ENCODE results near the gene IARS1.
A peak's percentile ranks its signal among the peaks of the same experiment; 100 is the strongest.

Gene IARS1

DNA sequence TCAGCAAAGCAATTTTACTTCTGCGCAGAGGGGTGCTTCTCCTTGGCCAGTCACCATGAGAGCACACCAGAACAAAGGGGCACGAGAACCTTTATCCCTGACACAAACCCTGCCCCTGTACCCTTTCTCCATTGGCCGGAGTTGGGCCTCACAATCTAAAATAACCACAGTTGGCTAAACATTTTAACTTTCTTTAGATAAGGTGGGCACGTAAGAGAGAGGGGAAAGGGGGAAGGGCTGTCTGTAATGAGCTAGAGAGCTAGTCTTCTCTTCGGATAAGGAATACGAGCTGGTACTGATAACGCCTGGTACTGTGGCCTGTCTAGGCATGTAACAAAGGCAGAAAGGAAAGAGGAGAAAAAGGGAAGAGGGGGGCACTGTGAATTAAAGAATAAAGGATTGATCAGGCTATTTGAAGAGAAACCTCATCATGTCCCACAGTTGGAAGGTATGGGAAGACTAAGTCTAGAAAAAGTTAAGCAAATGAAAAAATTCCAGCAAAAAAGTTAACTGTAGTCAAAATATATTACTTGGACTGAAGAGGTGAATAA lies 1.8 kb upstream of the IARS1 start:
- no peak for DNase-seq (ENCODE audit: low read depth)

DNA sequence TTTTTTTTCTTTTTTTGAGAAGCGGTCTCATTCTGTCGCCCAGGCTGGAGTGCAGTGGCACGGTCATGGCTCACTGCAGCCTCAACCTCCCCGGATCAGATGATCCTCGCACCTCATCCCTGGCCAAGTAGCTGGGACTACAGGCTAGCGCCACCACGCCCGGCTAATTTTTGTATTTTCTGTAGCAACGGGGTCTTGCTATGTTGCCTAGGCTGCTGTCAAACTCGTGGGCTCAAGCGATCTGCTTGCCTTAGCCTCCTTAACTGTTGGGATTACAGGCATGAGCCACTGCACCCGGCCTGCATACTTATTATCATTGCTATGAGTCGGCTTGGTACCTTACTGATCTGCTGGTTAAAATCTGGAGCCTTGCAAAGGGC lies 790 bp upstream of the IARS1 start:
- DNase-seq (ENCODE audit: low read depth) = no peak

DNA sequence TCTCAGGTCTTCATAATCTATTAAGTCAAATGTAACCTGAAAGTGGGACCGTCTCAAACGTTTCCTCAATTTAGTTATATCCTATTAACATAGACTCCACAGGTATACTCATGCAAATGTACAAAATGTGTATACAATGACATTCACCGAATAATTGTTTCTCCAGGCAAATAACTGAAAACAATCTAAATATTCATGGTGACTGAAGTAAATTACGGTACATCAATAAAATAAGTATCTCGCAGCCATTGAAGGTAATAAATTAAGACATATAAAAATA lies 482 bp downstream of the IARS1 start:
- DNase-seq (ENCODE audit: low read depth) = no peak

DNA sequence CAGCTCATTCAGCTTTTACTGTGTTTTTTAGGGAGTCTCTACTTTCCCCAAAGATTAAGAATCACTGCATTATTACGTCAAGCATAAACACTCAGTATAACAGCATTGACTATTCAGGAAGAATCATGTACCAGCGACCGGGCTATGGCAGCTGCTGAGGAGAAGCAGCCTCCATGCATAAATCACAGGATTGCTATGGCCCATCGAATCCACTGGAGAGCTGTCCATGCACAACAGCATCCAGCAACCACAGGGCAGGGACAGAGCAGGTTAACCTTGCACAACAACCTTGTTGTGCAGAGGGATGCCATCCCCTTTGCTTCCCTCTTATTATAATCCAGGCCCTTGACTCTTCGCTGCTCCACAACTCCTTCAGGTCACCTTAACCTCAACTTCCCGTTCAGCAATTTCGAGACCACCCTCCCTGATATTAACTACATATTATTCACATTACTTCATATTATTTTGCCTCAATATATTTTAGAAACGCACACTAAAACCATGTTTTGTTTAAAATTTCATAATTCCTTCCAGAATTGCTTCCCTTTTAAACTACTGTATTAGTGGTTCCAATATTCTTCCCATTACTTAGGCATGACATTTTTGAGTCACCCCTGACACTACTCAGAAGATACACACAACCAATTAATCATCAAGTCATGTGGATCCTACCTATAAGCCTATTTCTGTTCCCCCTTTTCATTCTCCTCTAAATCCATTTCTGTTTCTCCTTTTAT lies 991 bp downstream of the IARS1 start:
- DNase-seq (ENCODE audit: low read depth) = no peak

DNA sequence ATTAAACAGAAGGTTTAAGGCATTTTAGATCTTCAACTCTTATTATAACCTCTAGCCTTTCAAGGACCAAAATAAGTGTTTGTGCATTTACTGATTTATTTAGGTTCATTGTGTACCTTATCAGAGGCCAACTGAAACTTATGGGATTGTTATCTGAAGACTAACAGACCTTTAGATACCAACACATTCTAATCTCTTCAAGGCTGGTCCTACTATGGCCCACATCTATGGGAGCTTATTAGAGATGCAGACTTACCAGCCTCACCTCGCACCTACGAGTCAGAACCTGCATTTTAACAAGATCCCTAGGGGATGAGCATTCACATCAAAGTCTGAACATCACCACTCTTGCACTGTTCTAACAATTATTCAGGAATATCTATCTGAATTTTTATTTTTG lies 1.9 kb downstream of the IARS1 start:
- no peak for DNase-seq (ENCODE audit: low read depth)

DNA sequence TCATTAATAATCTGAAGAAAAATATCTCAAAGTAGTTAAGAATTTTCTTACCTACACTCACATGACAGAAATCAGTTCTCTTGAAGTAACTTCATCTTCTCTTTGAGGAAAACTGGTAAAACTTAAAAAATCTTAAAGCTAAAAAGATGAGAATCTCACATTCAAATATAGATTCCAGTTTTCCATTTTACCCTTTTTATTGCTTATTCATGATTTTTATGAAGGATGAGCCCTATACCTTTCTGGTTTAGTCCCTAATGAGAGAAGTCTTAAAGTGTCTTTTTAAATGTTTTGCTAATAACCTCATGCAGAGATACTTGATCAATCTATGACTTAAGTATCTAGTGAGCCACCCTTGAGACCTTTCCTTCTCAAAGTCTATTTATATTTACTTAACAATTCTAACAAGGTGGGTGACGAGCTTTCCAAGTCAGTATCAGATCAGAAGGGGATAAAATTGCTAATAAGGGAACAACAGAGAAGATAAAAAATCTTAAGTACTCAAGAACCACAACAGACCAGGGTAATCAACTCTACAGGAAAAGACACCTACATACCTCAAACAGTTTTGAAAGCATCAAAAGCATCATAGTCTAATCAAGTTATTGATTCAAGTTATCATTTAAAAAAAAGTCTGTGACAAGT lies 2.6 kb downstream of the IARS1 start:
- no peak for DNase-seq (ENCODE audit: low read depth)

DNA sequence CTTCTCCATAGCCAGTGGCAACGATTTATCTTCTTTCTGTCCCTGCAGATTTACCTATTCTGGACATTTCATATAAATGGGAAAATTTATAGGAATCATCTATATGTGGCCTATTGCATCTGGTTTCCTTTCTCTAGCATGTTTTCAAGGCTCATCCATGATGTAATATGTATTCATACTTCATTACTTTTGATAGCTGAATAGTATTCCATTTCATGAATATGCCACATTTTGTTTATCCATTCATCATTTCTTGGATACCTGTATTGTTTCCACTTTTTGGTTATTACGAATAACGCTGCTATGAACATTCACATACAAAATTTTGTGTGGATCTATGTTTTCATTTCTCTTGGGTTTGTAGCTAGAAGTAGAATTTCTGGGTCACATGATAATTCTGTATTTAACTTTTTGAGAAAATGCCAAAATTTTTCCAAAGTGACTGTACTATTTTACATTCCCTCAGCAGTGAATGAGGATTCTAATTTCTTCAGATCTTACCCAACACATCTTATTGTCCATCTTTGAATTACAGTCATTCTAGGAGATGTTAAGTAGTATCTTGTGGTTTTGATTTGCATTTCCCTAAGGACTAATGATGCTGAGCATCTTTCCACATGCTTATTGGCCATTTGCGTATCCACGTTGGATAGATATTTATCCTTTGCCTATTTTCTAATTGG lies 3.6 kb downstream of the IARS1 start:
- no peak for DNase-seq (ENCODE audit: low read depth)

DNA sequence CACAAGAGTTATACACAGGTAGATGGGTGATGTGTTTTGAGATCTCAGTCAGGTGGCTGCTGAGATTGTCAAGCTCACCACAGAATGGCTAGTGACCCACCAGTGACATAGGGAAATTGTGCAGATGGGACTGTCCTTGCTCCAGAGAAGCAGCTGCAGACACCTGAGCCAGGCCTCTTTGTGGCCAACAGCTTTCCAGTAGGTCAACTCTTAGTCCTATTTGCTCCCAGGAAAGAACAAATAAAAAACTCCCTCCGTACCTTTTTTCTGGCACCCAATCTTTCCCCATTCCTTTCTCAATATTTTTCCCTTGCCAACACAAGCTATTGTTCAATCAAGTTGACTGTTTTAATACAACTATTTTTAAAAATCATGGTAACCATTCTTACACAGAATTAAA lies 14.2 kb downstream of the IARS1 start:
- no peak for DNase-seq (ENCODE audit: low read depth)

DNA sequence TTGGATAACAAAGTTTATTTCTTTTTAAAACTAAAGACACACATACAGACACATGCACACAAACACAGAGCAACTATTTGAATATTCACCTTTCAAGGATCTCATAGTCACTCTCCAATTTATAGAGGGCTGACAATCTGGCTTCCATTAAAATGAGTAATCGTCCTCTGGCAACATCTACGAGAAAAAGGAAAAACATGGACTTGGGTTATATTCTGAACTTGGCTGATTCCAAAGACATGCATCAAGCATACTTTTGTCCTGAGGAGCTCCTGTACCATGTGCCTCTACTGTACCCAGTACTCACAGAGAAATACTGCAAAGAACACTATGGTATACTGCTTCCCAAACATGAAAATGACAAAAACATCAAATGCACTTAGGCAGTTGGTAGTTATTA lies 15.4 kb downstream of the IARS1 start:
- DNase-seq (ENCODE audit: low read depth) = peak; percentile 27

DNA sequence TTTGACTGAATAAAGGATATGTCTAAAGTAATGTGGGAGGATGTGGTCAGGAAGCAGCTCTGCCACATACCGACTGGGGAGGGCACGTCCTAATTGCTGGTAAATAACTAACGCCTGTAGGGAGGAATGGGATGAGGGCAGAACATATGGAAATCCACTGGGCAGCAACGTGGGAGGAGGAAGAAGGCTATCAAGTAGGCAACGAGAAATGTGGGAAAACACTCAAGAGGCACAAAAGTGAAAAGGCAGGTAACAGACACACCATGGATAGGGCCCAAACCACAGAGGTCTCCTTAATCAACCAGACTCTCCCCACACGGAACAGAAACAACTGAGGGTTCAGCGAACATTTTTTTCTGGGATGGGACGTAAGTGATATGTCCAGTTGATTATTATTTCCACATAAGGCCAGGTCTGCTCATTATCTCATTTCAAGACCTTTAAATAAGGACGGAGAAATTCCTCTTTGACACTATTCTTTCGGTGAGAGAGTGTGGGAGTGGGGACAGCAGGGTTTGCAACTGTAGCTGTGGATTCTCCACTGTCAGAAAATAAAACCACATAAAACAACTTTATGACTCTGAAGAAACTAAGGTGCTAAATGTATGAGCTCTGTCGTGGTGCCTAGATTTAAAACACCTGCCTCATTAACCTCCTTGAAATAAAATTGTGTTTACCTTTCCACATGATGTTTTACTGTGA lies 17.0 kb downstream of the IARS1 start:
- DNase-seq (ENCODE audit: low read depth) = no peak

DNA sequence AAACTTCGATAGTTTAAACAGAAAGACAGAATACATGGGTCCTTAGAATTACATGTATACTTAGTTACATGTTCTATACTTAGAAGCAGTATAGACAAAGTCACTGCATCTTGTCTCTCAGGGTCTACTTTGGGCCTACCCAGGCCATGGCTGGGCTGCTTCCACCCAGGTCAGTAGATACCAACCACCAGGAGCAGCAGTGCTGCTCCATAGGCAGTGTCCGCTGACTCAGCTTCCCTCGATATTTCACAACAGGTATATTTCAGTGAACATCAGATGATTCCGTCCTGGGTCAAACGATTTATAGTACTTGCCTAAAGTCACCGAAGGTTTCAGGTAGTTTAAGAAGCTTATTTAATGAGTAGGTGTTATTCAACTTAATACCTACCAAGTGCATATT lies 18.0 kb downstream of the IARS1 start:
- DNase-seq (ENCODE audit: low read depth) = no peak

DNA sequence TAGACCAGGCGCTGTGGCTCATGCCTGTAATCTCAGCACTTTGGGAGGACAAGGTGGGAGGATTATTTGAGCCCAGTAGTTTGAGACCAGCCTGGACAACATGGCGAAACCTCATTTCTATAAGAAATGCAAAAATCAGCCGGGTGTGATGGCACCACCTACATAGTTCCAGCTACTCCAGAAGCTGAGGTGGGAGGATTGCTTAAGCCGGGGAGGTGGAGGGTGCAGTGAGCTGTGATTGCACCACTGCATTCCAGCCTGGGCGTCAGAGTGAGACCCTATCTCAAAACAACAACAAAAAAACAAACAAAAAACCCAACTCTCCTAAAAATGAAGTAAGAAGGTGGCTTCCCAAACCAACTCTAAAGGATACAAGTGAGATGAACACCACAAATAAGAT lies 23.0 kb downstream of the IARS1 start:
- DNase-seq (ENCODE audit: low read depth) = no peak

DNA sequence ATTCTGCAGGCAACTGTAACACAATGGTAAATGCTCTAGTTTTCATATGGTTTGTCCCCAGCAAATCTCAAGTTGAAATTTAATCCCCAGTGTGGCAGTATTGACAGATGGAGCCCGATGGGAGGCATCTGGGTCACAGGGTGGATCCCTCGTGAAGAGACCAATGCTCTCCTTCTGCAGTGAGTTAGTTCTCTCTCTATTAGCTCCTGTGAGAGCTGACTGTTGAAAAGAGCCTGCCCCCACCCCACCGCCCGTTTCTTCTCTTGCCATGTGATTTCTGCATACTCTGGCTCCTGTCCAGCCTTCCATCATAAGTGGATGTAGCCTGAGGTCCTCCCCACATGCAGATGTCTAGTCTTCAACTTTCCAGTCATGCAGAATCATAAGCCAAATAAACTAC lies 27.0 kb downstream of the IARS1 start:
- no peak for DNase-seq (ENCODE audit: low read depth)

DNA sequence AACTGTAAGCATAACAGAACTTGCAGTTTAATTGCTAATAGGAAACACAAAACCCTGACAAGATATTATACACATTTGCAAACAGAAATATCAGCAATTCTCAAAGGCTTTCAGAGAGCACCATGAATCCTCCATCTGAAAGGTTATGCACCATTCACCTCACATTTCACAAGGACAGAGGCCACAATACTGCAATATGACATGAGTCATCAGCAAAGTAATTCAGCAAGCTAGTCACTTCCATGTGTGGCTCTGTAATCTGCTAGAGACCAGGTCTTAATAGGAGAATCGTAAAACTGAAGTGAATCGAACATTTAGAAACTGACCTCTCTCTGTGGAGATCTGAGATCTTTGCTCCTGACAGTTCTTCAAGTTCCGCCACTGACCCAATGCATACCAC lies 28.3 kb downstream of the IARS1 start:
- no peak for DNase-seq (ENCODE audit: low read depth)

DNA sequence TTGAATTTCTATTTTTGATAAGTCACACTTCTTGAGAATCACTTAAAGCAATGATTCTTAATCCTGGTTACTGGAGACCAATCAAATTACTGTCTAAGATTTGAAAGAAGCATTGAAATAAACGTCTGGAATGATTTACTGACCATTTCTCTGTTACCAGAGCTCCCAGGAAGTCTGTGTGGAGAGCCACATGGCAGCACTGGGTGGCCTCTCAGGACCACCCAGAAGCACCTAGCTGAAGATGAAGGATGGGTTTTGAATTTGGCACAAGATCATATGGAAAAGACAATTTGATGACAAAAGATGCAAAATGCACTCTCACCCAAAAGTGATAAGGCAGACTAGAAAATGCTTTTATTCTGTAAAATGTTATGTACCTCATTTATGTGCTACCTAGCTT lies 30.4 kb downstream of the IARS1 start:
- no peak for DNase-seq (ENCODE audit: low read depth)

DNA sequence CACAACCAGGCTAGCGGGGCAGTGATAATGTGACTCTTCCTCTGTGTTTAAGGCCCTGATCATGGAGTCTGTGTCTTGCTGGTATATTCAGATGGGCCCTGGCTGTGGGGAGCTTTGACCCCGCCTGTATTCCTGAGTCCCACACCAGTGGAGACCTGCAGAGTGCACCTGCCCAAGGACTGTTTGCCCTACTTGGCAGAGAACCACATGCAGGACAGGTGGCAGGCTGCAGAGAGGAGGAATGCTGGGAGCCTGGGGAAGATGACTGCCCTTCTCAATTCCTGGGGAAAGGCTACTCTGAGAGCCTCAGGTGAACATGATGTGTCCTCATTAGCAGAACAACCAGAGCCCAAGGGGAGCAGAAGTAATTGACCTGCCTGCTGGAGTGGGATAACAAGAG lies 36.2 kb downstream of the IARS1 start:
- DNase-seq (ENCODE audit: low read depth) = no peak

DNA sequence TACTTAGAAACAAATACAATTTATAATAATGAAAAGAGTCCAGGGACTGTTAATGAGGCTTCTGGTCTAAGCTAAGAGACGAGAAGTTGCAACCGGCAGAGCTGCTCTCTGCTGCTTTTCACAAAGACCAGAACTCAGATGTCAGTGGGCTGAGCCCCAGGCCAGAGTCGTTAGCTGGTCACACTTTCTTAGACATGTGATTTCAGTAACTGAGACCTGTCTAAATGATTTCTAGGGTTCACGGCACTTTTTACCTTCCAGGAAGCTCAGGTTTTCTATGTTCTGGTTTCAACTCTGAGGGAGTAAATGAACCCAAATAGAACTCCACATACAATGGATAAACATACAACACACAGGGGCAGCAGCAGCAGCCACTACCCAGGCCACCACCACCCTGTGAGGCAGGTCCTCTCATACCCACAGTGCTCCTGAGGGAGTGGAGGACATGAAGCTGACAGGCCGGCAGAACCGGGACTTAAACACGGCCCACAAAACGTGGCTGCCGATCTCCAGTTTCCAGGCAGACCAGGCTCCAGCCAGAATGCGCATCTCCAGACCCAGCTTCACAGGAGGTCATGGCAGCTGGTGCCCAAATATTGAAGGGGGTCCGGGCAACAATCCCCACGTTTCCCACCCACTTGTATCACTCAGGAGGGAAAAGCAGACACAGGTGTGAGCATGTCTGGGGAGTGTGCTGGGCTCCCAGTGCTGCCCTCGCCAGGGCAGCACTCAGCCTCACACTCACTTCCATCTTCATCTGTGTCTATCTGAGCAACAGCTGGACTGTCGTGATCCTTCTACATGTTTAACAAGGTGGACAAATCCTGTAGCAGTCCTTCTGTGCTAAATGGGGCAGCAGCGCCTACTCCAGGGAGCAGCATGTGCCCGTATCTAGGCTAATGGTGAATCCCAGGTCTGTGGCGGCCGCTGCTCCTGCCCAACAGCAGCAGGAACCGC lies 38.8 kb downstream of the IARS1 start:
- DNase-seq (ENCODE audit: low read depth) = no peak

DNA sequence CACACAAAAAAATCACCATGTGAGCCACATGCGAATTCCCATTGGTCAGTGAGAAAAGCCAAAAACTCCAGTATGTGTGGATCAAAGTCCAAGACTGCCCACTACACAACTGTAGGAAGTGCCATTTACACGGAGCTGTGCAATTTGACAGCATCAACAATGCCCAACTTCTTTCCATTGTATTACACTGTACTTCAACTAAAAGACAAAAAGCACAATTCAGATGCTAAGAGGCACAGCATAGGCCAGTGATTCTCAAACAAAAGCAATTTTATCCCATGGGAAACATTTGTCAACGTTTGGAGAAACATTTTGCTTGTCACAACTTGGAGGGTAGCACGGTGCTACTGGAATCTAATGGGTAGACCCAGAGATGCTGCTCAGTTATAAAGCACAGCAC lies 39.8 kb downstream of the IARS1 start:
- DNase-seq (ENCODE audit: low read depth) = no peak

DNA sequence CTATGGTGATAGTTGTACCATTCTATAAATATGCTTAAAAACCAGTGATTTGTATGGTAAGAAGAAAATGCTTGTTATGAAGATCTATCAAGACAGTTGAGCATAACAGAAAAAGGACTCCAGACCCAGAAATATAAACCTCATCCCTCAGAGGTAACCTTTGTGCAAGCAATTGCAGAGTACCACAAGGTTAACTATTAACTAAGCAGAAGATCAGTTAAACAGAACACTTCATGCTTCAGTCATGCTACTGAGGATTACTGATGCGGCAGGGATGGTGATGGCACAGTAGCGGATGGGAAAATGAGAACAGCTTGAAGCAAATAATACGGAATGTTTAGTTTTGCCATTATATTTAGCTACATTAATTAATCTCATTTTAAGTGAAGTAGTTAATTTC lies 45.5 kb downstream of the IARS1 start:
- no peak for DNase-seq (ENCODE audit: low read depth)

DNA sequence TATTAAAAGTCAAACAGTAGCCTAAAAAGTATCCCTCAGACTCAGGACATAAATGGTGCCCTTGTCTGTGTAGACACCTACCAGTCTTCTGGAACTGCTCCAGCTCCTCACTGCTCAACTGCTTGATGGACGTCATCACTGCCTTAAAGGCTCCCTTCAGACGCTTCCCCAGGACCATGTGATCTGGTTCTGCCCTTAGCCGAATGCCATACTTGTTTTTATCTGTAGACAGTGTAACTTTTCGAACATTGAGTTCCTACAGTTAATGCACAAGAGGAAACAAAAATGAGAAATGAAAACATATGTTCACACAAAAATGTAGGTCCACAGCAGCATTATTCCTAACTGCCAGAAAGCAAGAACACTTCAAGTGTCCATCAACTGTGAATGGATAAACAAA lies 46.2 kb downstream of the IARS1 start:
- DNase-seq (ENCODE audit: low read depth) = no peak

DNA sequence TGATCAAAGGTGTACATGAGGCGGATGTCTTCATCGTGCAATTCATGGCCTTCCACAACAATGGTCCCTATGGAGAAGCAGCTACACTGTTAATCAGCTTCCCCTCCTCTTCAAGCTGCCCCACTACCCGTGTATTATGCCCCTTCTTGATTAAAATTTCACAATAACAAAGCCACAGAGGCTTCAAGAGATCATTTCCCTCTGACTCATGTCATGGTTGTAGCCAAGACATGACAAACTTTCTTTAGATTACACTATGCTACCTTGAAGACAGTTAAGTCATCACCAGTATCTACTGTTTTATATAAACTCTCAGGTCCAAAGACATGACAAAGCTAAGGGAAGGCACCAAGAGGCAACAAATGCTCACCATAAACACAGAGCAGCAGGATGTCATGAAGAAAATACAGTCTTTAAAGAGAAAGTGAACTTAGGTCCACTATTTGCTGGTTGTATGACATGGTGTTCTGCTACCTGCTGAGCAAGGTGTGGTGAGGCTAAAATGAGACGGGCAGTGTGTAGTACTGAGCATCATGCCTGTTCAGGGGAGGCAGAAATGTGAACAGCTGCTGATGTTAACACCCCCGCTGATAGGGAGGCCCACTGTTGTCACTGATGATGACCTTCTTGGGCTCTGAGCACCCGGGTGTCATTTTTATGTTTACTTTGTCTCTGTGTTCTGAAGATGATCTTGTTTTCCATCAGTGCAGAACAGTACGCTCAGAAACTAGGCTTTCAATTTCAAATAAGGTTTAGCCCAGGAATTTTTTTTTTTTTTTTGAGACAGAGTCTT lies 48.3 kb downstream of the IARS1 start:
- no peak for DNase-seq (ENCODE audit: low read depth)

Data from non-pigmented ciliary epithelial cell (primary cell).